Urothelium cell line (cell line): ENCODE measurements around the gene SOHLH2.

ENCODE experiments used
- DNase-seq: peaks from one replicate; pipeline ENCODE4 v3.0.0; 2011; ENCODE audit warnings: low spot score, mixed read lengths
- FAIRE-seq: peaks from 2 replicates; lab custom pipeline; 2011; peaks lifted over from hg19 to GRCh38; lab: Jason Lieb, UNC

Gene SOHLH2, protein sequence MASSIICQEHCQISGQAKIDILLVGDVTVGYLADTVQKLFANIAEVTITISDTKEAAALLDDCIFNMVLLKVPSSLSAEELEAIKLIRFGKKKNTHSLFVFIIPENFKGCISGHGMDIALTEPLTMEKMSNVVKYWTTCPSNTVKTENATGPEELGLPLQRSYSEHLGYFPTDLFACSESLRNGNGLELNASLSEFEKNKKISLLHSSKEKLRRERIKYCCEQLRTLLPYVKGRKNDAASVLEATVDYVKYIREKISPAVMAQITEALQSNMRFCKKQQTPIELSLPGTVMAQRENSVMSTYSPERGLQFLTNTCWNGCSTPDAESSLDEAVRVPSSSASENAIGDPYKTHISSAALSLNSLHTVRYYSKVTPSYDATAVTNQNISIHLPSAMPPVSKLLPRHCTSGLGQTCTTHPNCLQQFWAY

DNA sequence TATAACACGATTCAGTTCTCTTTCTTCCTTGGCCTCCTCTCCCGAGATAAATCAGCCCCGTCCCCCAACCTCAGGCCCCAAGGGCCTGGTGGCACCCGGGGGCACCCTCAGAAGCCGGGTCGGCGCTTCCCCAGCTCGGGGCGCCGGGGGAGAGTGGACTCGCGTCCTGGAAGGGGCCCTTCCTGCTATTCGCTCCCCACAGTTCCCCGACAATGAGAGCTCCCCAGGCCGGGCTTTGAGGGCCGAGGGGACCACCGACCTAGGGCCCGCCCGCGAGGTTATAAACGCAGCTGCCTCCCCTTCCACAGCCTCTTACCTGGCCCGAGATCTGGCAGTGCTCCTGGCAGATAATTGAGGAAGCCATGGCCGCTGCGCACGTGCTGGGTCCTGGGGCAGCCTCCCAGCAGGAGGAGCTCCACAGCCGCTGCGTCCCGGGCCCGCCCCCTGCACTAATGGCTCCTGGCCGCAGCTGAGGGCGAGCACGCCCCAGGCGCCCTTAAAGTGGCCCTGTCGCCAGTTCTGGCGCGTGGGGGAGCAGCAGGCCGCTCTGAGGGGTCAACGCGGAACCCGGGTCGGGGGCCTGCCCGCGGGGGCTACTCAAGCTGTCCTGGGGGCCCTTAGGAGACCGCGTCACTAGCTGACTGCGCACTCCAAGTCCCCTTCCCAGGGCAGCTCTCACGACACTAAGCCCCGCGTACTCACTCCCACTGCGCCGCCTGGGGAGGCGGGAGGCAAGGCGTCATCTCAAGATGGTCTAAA, at the start of gene SOHLH2:
SOHLH2 (minus strand) TSS at position 394 of the 759 bp plus-strand sequence; CDS start at position 364, 30 bp downstream.
- FAIRE-seq (no peak), DNase-seq (no peak)

GRCh38 chr13:36261976-36262375, 47.6 kb upstream of the SOHLH2 start:
- no peak for FAIRE-seq
- DNase-seq, result no peak

- FAIRE-seq (no peak), DNase-seq (no peak)
Measured at GRCh38 chr13:36261011-36261410, 46.7 kb upstream of the SOHLH2 start.

- no peak for FAIRE-seq
Measured at GRCh38 chr13:36259361-36260137, 45.2 kb upstream of the SOHLH2 start.

DNA sequence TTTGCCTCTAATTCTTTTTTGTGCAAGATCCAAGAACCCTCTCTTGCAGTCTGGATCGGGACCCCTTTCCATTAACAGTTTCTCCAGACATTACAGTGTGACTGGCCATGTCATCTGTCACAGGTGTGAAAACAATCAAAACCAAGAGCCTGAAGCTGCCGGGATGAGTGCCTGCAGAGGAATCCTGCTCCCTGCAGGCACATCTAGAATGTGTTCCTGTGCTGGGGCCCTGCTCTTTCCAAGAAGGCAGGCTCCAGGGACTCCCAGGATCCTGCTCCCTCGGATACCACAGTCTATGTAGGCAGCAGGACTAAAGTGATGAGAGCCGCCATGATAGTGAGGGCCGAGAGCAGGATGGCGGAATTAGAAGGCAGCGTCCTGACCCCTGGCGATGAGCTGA, 44.5 kb upstream of the SOHLH2 start:
- FAIRE-seq, result no peak
- DNase-seq, result no peak

More at GRCh38 chr13:36259361-36260137, 45.2 kb upstream of the SOHLH2 start:
- DNase-seq, result no peak

GRCh38 chr13:36251526-36251925, 37.2 kb upstream of the SOHLH2 start:
- FAIRE-seq (no peak), DNase-seq (no peak)

DNA sequence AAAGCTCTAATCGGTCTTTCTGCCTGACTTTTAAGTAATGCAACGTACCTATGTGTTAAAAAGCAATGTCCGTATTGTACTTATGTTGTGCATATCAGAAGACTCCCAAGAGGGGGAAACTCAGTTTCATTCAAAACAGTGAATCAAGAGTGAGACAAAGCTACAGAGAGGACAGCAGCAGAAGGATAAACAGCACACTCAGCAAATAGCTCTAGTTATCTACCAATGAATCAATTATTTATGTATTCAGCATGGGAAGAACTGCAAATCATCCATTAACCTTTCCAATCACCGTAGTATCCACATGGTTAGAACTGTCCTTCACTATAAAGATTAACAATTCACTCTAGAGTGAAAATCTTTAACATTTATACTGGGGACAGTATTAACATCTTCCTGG, 36.7 kb upstream of the SOHLH2 start:
- FAIRE-seq, result no peak
- no peak for DNase-seq

- DNase-seq (no peak), FAIRE-seq (no peak)
Measured at GRCh38 chr13:36248700-36249099, 34.3 kb upstream of the SOHLH2 start.

GRCh38 chr13:36244990-36245389, 30.6 kb upstream of the SOHLH2 start:
- DNase-seq, result no peak
- FAIRE-seq, result no peak

- DNase-seq (no peak), FAIRE-seq (no peak)
Measured at GRCh38 chr13:36244073-36244472, 29.7 kb upstream of the SOHLH2 start.

- FAIRE-seq (no peak), DNase-seq (no peak)
Measured at GRCh38 chr13:36242761-36243160, 28.4 kb upstream of the SOHLH2 start.

- no peak for FAIRE-seq
- DNase-seq, result no peak
Measured at GRCh38 chr13:36231236-36231635, 16.9 kb upstream of the SOHLH2 start.

- FAIRE-seq (no peak), DNase-seq (no peak)
Measured at GRCh38 chr13:36224730-36225129, 10.4 kb upstream of the SOHLH2 start.

- FAIRE-seq (no peak), DNase-seq (no peak)
Measured at GRCh38 chr13:36219883-36220282, 5.5 kb upstream of the SOHLH2 start.

- DNase-seq (no peak), FAIRE-seq (no peak)
Measured at GRCh38 chr13:36217456-36217855, 3.1 kb upstream of the SOHLH2 start.

DNA sequence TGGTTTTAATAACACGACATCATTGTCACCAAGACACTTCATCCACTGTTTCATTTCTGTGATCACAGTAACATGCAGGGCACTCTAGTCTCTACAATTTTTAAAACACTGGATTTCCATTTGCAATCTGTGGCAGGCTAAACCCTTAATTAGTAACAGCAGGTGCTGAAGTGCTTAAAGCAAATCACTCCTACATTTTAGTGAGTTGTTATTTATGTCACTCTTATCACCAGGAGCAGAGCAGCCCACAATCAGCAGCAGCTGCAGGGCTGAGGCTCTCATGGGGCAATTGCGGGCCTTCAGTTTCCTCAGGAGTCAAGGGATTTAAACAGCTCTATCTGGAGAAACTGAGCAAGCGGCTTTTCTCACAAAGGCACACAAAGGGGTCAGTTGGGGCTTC, 1.6 kb downstream of the SOHLH2 start:
- DNase-seq, result no peak
- FAIRE-seq, result no peak

DNA sequence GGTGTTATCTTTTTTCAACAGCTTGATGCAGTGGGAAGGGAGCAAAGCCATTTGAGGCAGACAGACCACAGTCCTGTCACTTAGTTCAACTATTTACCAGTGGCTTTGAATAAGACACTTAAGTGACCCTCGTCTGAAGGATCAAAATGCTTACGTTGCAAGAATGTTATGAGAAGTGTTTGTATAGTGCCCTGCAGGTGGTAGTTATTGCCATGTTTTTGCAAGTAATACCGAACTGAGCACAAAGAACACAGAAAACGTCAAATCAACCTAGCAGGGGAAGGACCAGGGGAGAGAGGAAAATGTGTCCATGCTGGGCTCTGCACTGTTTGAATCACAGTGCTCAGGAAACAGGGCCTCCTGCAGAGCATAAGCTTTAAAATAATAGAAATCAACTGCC, 2.8 kb downstream of the SOHLH2 start:
- DNase-seq (no peak), FAIRE-seq (no peak)

- FAIRE-seq (no peak), DNase-seq (no peak)
Measured at GRCh38 chr13:36210738-36211137, 3.6 kb downstream of the SOHLH2 start.

DNA sequence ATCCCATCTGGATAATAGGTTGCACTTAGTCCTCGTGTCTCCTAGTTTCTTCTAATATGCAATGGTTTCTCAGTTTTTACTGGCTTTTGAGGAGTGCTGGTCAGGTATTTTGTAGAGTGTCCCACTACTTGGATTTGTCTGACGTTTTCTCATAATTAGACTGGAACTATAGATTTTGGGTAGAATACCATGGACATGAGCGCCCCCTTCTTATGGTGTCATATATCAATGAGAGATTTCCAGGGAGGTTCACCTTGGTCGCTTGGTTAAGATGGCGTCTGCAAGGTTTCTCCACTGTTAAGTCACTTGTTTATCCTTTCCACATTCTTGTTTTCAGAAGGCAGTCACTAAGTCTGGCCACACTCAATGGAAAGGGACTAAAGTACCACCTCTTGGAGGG, 6.7 kb downstream of the SOHLH2 start:
- DNase-seq (no peak), FAIRE-seq (no peak)

GRCh38 chr13:36193151-36193855, 21.1 kb downstream of the SOHLH2 start:
- FAIRE-seq (no peak), DNase-seq (no peak)

- no peak for FAIRE-seq
- no peak for DNase-seq
Measured at GRCh38 chr13:36192166-36192565, 22.2 kb downstream of the SOHLH2 start.
